ENCODE measurements around the gene RAD17.
"Not testable (repeated sequence)": the region's sequence is repeated elsewhere in the genome, so short reads cannot be mapped to it uniquely, and the experiment has no call there.

RAD17 gene

GRCh38 chr5:69369340-69370121 is at the start of gene RAD17, which contains the start of the genes AK6 and TAF9:
Gene RAD17 (plus strand): TSS chr5:69369818. CDS start chr5:69372209, 2,391 bp downstream.
Gene AK6 (minus strand): TSS chr5:69369520. CDS start chr5:69369490, 30 bp downstream.
Gene TAF9 (minus strand): TSS chr5:69369520. CDS start chr5:69365737, 3,783 bp downstream.
- DNase-seq (ENCODE audit: low read depth): peak; percentile 86

- no peak for DNase-seq (ENCODE audit: low read depth)
Observed at GRCh38 chr5:69326365-69326764, 43.3 kb upstream of the RAD17 start.

- DNase-seq (ENCODE audit: low read depth): no peak
Observed at GRCh38 chr5:69329905-69330489, 39.6 kb upstream of the RAD17 start.

GRCh38 chr5:69331528-69332445 is 37.8 kb upstream of the RAD17 start:
- no peak for DNase-seq (ENCODE audit: low read depth)

GRCh38 chr5:69333668-69334315 is 35.8 kb upstream of the RAD17 start:
- not testable (repeated sequence) for DNase-seq (ENCODE audit: low read depth)

- DNase-seq (ENCODE audit: low read depth): peak; percentile 13
Observed at GRCh38 chr5:69334793-69335268, 34.8 kb upstream of the RAD17 start.

GRCh38 chr5:69335341-69335935 is 34.2 kb upstream of the RAD17 start:
- no peak for DNase-seq (ENCODE audit: low read depth)

GRCh38 chr5:69341520-69342161 is 28.0 kb upstream of the RAD17 start:
- DNase-seq (ENCODE audit: low read depth): no peak

- DNase-seq (ENCODE audit: low read depth): no peak
Observed at GRCh38 chr5:69343083-69343482, 26.5 kb upstream of the RAD17 start.

GRCh38 chr5:69350664-69351063 is 19.0 kb upstream of the RAD17 start:
- DNase-seq (ENCODE audit: low read depth): no peak

- DNase-seq (ENCODE audit: low read depth): no peak
Observed at GRCh38 chr5:69359699-69360098, 9.9 kb upstream of the RAD17 start.

GRCh38 chr5:69360442-69360841 is 9.2 kb upstream of the RAD17 start:
- no peak for DNase-seq (ENCODE audit: low read depth)

- no peak for DNase-seq (ENCODE audit: low read depth)
Observed at GRCh38 chr5:69364414-69364813, 5.2 kb upstream of the RAD17 start.

GRCh38 chr5:69364850-69365249 is 4.8 kb upstream of the RAD17 start:
- DNase-seq (ENCODE audit: low read depth): no peak

GRCh38 chr5:69367697-69368279 is 1.8 kb upstream of the RAD17 start:
- DNase-seq (ENCODE audit: low read depth): no peak

- DNase-seq (ENCODE audit: low read depth): peak; percentile 23
Observed at GRCh38 chr5:69368458-69369339, 919 bp upstream of the RAD17 start.

- not testable (repeated sequence) for DNase-seq (ENCODE audit: low read depth)
Observed at GRCh38 chr5:69370335-69370734, 717 bp downstream of the RAD17 start.

- DNase-seq (ENCODE audit: low read depth): no peak
Observed at GRCh38 chr5:69372394-69372793, 2.8 kb downstream of the RAD17 start.

- no peak for DNase-seq (ENCODE audit: low read depth)
Observed at GRCh38 chr5:69374911-69375446, 5.4 kb downstream of the RAD17 start.

Measured in HS-5 (cell line).